Endothelial cell of umbilical vein (primary cell): ENCODE measurements around the gene HP1BP3. TPM values are rescaled to one million over a fixed set of nuclear protein-coding genes. Genes with fewer than 3 reads are reported as not detected.

ENCODE experiments used
- BruUV-seq: library from RNA; stranded (reverse); fragments of 400-500 nt; replicated peaks from 2 replicates; lab custom pipeline; 2021; lab: Mats Ljungman, UMichigan
- CTCF ChIA-PET: fragments of 300-600, 350-600 bp; sonication (Branson Sonifier 250); formaldehyde crosslinking; loops from one replicate; lab custom pipeline; 2021; ENCODE audit warnings: antibody characterized with exemption, inconsistent platforms; lab: Charles Lee
- POLR2A ChIA-PET: fragments of 300-600, 350-600 bp; sonication (Branson Sonifier 250); formaldehyde crosslinking; loops from one replicate; lab custom pipeline; 2021; ENCODE audit warnings: antibody characterized with exemption, inconsistent platforms; lab: Charles Lee
- DNase-seq: peaks from one replicate; pipeline ENCODE4 v3.0.0-alpha.2; 2011; ENCODE audit warnings: low read depth, low spot score
- FAIRE-seq: peaks from 2 replicates; lab custom pipeline; 2011; peaks lifted over from hg19 to GRCh38; lab: Jason Lieb, UNC
- H2AFZ ChIP-seq: 2 replicates; pipeline ENCODE4 v1.6.0; 2012; ENCODE audit warnings: low read depth, low read length, control low read depth, inconsistent platforms
- H3K27ac ChIP-seq: 2 replicates; pipeline ENCODE4 v1.5.1; 2011; ENCODE audit warnings: low read depth, mild to moderate bottlenecking, control low read depth, low read length, moderate library complexity; ENCODE audit not compliant: insufficient read depth
- H3K27me3 ChIP-seq, 2 experiments: 2 replicates each; pipeline versions ENCODE4 v1.6.0 to v1.6.1; 2011; ENCODE audit warnings: low read length in 2 of 2, mixed read lengths in 1 of 2; ENCODE audit not compliant: control insufficient read depth in 2 of 2, insufficient read depth in 2 of 2
- H3K36me3 ChIP-seq, 2 experiments: 2 replicates in 1 of 2; 3 replicates in 1 of 2; pipeline ENCODE4 v1.5.1; 2011; ENCODE audit warnings: low read length in 2 of 2, mild to moderate bottlenecking in 1 of 2, moderate library complexity in 1 of 2; ENCODE audit not compliant: control insufficient read depth in 2 of 2, insufficient read depth in 2 of 2; ENCODE audit errors: extremely low read depth in 1 of 2
- H3K4me1 ChIP-seq: 3 replicates; pipeline ENCODE4 v1.5.1; 2011; ENCODE audit warnings: mild to moderate bottlenecking, low read length; ENCODE audit not compliant: control insufficient read depth, insufficient read depth; ENCODE audit errors: extremely low read depth
- H3K4me2 ChIP-seq: 2 replicates; pipeline ENCODE4 v1.6.1; 2011; ENCODE audit warnings: low read length, control low read depth, mixed read lengths; ENCODE audit not compliant: insufficient read depth
- H3K4me3 ChIP-seq, 3 experiments: fragments of 200-600 bp in 1 of 3; sonication (generic), shearing (Covaris generic) in 1 of 3; replicated peaks in 1 of 3; 2 replicates each; pipeline ENCODE4 v1.5.1; 2011 to 2016; ENCODE audit warnings: control low read depth in 3 of 3, low read length in 3 of 3, mild to moderate bottlenecking in 2 of 3, inconsistent platforms in 1 of 3, low read depth in 1 of 3, moderate library complexity in 1 of 3; ENCODE audit not compliant: insufficient read depth in 1 of 3
- H3K79me2 ChIP-seq: 2 replicates; pipeline ENCODE4 v1.6.0; 2012; ENCODE audit warnings: low read length, inconsistent platforms; ENCODE audit not compliant: control insufficient read depth, insufficient read depth
- H3K9ac ChIP-seq: replicated peaks from 2 replicates; pipeline ENCODE3; 2011; ENCODE audit warnings: low read length, control low read depth; ENCODE audit not compliant: insufficient read depth; ENCODE audit errors: extremely low read depth
- H3K9me1 ChIP-seq: replicated peaks from 3 replicates; pipeline ENCODE4 v1.6.0; 2011; ENCODE audit warnings: mild to moderate bottlenecking, low read length; ENCODE audit not compliant: control insufficient read depth, insufficient read depth; ENCODE audit errors: extremely low read depth
- H3K9me3 ChIP-seq: replicated peaks from 2 replicates; pipeline ENCODE4 v1.5.1; 2012; ENCODE audit warnings: low read length, inconsistent platforms; ENCODE audit not compliant: control insufficient read depth, insufficient read depth
- H4K20me1 ChIP-seq: replicated peaks from 2 replicates; pipeline ENCODE3; 2011; ENCODE audit warnings: mild to moderate bottlenecking, low read length; ENCODE audit not compliant: control insufficient read depth, insufficient read depth; ENCODE audit errors: extremely low read depth
- CTCF ChIP-seq, 2 donors: IDR thresholded peaks; 1 replicate in 1 of 2; 2 replicates in 1 of 2; pipeline ENCODE4 v1.5.1; 2011; ENCODE audit warnings: low read length in 2 of 2, mild to moderate bottlenecking in 2 of 2, moderate library complexity in 2 of 2, control low read depth in 1 of 2, inconsistent platforms in 1 of 2, low read depth in 1 of 2; ENCODE audit not compliant: insufficient read depth in 1 of 2; ENCODE audit errors: extremely low read depth in 1 of 2
- EZH2 ChIP-seq: IDR thresholded peaks from 2 replicates; pipeline ENCODE4 v1.6.1; 2012; ENCODE audit warnings: borderline replicate concordance, low read depth, mild to moderate bottlenecking, moderate library complexity, low read length, inconsistent platforms; ENCODE audit not compliant: severe bottlenecking
- FOS ChIP-seq: IDR thresholded peaks from 2 replicates; pipeline ENCODE4 v1.6.1; 2011; ENCODE audit warnings: mild to moderate bottlenecking, low read length, moderate library complexity, borderline replicate concordance; ENCODE audit not compliant: insufficient read depth
- GATA2 ChIP-seq: IDR thresholded peaks from 2 replicates; pipeline ENCODE4 v1.7.0; 2011; ENCODE audit warnings: low read depth, mild to moderate bottlenecking, moderate library complexity, mixed read lengths, low read length; ENCODE audit not compliant: insufficient read length, insufficient read depth
- JUN ChIP-seq: IDR thresholded peaks from 2 replicates; pipeline ENCODE4 v1.6.1; 2011; ENCODE audit warnings: borderline replicate concordance, low read depth; ENCODE audit not compliant: insufficient read length, insufficient read depth
- MYC ChIP-seq: IDR thresholded peaks from one replicate; pipeline ENCODE4 v1.6.1; 2011; ENCODE audit warnings: mild to moderate bottlenecking, low read depth, low read length
- POLR2A ChIP-seq: IDR thresholded peaks from 2 replicates; pipeline ENCODE4 v1.6.1; 2012; ENCODE audit warnings: low read depth, mild to moderate bottlenecking, control low read depth, low read length
- POLR2AphosphoS5 ChIP-seq: IDR thresholded peaks from 2 replicates; pipeline ENCODE4 v1.6.1; 2012; ENCODE audit warnings: low read depth, mild to moderate bottlenecking, control low read depth, low read length, moderate library complexity; ENCODE audit not compliant: insufficient read depth
- dilution Hi-C: fragments of 300-500 bp; cut with MboI; formaldehyde crosslinking; loops from one replicate; pipeline ENCODE4 v1.15.0; 2019; ENCODE audit warnings: low sequenced_read_pairs; ENCODE audit not compliant: extremely low pct_ligation_motif_present
- intact Hi-C: fragments of 100-400 bp; cut with micrococcal nuclease; formaldehyde crosslinking; loops from one replicate; pipeline ENCODE4 v1.10.0; 2022
- polyA plus RNA-seq, 4 experiments: library from polyadenylated mRNA; depleted of rRNA in 3 of 4; stranded (reverse) in 3 of 4; unstranded in 1 of 4; fragments of >200 nt; gene quantifications; 2 replicates each; pipeline versions ENCODE4 v1.2.1 to v1.2.3, GENCODE V29; 2011 to 2012; ENCODE audit warnings: missing spikeins in 1 of 4
- total RNA-seq: library from RNA; stranded (reverse); gene quantifications from 2 replicates; pipeline ENCODE4 v1.2.3, GENCODE V29; 2021
- TF ChIP-seq, protein P1 (sequence below): IDR thresholded peaks from 2 replicates; pipeline ENCODE4 v1.6.1; 2011; ENCODE audit not compliant: insufficient read depth, insufficient read length

The HP1BP3 gene
- total and polyA plus RNA-seq, 2 donors (not counting 3 experiments of a cell fraction or from before 2014, with no cell fraction given): 87.2 to 231 TPM

GRCh38 chr1:20695515-20695914 lies 91.6 kb downstream of the HP1BP3 start:
- ChIA-PET CTCF (interaction anchor here (1.2 kb wide), 1 partner anchor 500 kb away, joined by 10 read pairs; no protein-coding TSS in a partner anchor), POLR2A (no interaction called here)
- no peaks in the 10 kb centered on the region for H3K9me1 ChIP-seq
- H4K20me1 ChIP-seq: no peaks in the 10 kb centered on the region
- no TSS peak for BruUV-seq
- H2AFZ ChIP-seq: no peak overlapping the region
- H3K36me3 ChIP-seq: no peaks in the 10 kb centered on the region
- no peak for FAIRE-seq
- TF ChIP-seq FOS (no peak), POLR2AphosphoS5 (no peak), POLR2A (no peak), CTCF (IDR thresholded peaks at IDR 0.05; ENCODE audit: extremely low read depth in 1 of 2, insufficient read depth in 1 of 2, low read depth in 1 of 2, low read length in 2 of 2) (no peak), MYC (no peak), JUN (no peak), EZH2 (no peak), GATA2 (no peak)
- TF ChIP-seq, protein P1, sequence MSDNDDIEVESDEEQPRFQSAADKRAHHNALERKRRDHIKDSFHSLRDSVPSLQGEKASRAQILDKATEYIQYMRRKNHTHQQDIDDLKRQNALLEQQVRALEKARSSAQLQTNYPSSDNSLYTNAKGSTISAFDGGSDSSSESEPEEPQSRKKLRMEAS: no peak
- H3K9me3 ChIP-seq: no peaks in the 10 kb centered on the region
- no peak overlapping the region for H3K9ac ChIP-seq
- no peaks in the 10 kb centered on the region for H3K27me3 ChIP-seq
- H3K4me2 ChIP-seq: no peak overlapping the region
- H3K4me1 ChIP-seq: peaks cover 4% of the 10 kb centered on the region
- H3K79me2 ChIP-seq: no peaks in the 10 kb centered on the region
- DNase-seq: no peak
- intact Hi-C loops (loop anchor here (5.0 to 10.0 kb wide), 2 partner anchors 92 to 379 kb away; partner anchors contain the start of gene HP1BP3), dilution Hi-C loops (no loop called here)
- H3K27ac ChIP-seq: no peak overlapping the region
- H3K4me3 ChIP-seq: no peak overlapping the region
